GM11168 (cell line): ENCODE data around the gene CGB7.
"Not testable (repeated sequence)": the region's sequence is repeated elsewhere in the genome, so short reads cannot be mapped to it uniquely, and the experiment has no call there.

Experiments
- in situ Hi-C: fragments of 300-500 bp; cut with MboI; formaldehyde crosslinking; loops from one replicate; pipeline ENCODE4 v1.12.0; 2022; ENCODE audit warnings: low sequenced_read_pairs; ENCODE audit not compliant: unreplicated experiment

CGB7 gene

DNA sequence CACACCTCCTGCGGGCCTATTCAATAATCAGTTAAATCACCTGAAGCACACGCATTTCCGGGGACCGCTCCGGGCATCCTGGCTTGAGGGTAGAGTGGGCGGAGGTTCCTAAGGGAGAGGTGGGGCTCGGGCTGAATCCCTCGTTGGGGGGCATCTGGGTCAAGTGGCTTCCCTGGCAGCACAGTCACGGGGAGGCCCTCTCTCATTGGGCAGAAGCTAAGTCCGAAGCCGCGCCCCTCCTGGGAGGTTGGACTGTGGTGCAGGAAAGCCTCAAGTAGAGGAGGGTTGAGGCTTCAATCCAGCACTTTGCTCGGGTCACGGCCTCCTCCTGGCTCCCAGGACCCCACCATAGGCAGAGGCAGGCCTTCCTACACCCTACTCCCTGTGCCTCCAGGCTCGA is 14.0 kb downstream of the CGB7 start, which contains the start of gene CGB5:
Gene CGB5 (plus strand): TSS at position 301 of the 400 bp plus-strand sequence. CDS start 362 bp downstream, outside the sequence.
- in situ Hi-C loops = not testable (repeated sequence)

GRCh38 chr19:49042666-49043065 is 14.9 kb downstream of the CGB7 start:
- in situ Hi-C loops = not testable (repeated sequence)

GRCh38 chr19:49042177-49042576 is 15.4 kb downstream of the CGB7 start:
- in situ Hi-C loops = no loop called here

- in situ Hi-C loops = not testable (repeated sequence)
These were observed 17.8 kb downstream of the CGB7 start for GRCh38 chr19:49039736-49040135.

GRCh38 chr19:49038557-49039276 is 18.8 kb downstream of the CGB7 start:
- in situ Hi-C loops = not testable (repeated sequence)

DNA sequence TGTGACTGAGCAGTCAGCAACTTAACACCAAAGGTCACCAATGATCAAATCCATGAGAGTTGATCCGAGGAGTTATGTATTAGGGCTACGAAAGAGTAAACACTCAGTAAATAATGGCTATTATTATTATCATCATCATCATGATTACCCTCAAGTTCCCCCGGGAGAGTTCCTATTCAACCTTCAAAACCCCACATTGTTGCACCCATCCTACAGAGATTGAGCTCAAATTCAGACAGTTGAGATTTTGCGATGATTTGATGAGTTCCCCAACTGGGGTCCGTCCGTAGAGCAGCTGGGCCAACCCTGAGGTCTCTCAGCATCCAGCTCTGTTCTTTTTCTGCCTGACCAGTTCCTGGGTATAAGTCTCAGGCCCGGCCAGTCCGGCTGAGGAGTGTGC is 19.4 kb downstream of the CGB7 start:
- in situ Hi-C loops = not testable (repeated sequence)

GRCh38 chr19:49036815-49037214 is 20.7 kb downstream of the CGB7 start, which contains the start of gene CGB1:
TSS of gene CGB1 (minus strand) at chr19:49036895. CDS start at chr19:49036711, 184 bp downstream.
- in situ Hi-C loops = not testable (repeated sequence)

DNA sequence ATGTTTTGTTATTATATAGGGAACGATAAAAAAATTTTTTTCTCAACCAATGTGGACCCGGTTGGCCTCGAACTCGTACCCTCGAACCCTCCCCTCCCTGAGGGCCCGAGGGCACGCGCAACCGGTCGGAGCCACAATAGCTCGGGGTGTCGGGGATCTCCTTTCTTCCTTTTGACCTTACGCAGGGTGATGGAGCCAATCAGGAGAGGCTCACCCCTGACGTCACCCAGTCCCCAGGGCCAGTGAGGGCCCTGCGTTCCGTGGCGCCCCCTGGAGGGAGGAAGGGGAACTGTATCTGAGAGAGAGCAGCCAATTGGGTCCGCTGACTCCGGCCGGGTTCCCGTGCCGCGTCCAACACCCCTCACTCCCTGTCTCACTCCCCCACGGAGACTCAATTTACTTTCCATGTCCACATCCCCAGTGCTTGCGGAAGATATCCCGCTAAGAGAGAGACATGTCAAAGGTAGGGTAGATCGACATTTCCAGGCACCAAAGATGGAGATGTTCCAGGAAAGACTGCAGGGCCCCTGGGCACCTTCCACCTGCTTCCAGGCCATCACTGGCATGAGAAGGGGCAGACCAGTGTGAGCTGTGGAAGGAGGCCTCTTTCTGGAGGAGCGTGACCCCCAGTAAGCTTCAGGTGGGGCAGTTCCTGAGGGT is 25.8 kb downstream of the CGB7 start, which contains the start of gene CGB2:
Gene CGB2 (plus strand): TSS at position 249 of the 660 bp plus-strand sequence. CDS start 206 bp downstream, at position 455.
- in situ Hi-C loops = not testable (repeated sequence)

DNA sequence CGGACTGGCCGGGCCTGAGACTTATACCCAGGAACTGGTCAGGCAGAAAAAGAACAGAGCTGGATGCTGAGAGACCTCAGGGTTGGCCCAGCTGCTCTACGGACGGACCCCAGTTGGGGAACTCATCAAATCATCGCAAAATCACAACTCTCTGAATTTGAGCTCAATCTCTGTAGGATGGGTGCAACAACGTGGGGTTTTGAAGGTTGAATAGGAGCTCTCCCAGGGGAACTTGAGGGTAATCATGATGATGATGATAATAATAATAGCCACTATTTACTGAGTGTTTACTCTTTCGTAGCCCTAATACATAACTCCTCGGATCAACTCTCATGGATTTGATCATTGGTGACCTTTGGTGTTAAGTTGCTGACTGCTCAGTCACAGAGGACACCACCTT is 27.2 kb downstream of the CGB7 start:
- in situ Hi-C loops = not testable (repeated sequence)

GRCh38 chr19:49029749-49030148 is 27.8 kb downstream of the CGB7 start:
- in situ Hi-C loops = not testable (repeated sequence)

DNA sequence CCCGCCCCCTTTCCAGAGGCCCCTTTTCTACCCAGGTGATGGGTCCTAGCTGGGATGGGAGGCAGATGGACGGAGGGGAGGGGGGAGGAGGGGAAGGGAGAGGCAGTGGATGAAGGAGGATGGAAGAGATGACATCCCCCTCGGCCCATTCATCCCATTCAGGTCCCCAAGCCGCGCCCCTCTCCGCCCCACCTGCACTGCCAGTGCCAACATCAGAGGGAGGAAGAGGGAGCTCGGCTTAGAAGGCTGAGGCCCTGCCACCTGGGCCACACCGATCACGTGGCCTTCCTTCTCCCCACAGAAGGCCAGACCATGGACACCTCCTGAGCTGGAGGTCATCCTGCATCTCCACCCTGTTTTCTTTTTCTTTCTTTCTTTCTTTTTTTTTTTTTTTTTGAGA is 28.9 kb downstream of the CGB7 start:
- in situ Hi-C loops = not testable (repeated sequence)

GRCh38 chr19:49025599-49025998 is 31.9 kb downstream of the CGB7 start:
- in situ Hi-C loops = not testable (repeated sequence)

- in situ Hi-C loops = not testable (repeated sequence)
These were observed 32.5 kb downstream of the CGB7 start for GRCh38 chr19:49025088-49025487.

GRCh38 chr19:49024233-49024632 is 33.3 kb downstream of the CGB7 start, which contains the start of gene CGB3:
TSS of gene CGB3 (minus strand) at chr19:49024333. CDS start at chr19:49023971, 362 bp downstream.
- in situ Hi-C loops = not testable (repeated sequence)

GRCh38 chr19:49022116-49022515 is 35.4 kb downstream of the CGB7 start:
- in situ Hi-C loops = no loop called here

- in situ Hi-C loops = no loop called here
These were observed 36.3 kb downstream of the CGB7 start for GRCh38 chr19:49020931-49021895.

GRCh38 chr19:49020342-49020741 is 37.2 kb downstream of the CGB7 start:
- in situ Hi-C loops = no loop called here

DNA sequence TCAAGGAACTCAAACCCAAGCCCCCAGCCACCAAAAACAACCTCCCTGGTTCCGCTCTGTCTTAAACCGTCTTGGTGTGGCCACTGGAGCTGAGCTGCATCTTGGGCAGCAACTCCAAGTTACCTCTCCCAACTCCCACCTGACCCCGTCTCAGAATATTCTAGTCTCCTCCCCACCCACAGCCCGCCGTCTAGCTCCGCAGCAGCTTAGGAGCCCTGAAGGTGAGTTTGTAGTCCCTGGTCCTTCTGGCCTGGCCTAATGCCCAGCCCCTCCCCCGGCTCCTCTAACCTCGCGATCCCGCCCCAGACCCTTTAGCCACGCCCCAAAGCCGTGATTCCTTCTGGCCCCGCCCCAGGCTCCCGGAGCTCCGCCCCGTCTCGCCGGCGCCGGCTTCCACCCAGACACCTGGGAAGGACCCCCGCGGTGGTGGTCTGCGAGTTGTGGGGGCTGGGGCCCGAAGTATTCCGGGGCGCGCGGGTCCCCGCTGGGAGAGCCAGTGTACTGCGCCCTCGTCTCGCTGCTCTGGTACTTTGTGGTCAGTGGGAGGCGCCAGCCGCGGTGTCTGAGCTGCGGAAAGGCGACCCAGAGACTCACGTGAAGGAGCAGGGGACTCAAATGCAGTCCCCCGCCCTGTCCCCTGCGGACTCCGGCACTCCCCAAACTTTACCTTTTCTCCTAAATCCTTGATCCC is 38.2 kb downstream of the CGB7 start:
- in situ Hi-C loops = no loop called here

DNA sequence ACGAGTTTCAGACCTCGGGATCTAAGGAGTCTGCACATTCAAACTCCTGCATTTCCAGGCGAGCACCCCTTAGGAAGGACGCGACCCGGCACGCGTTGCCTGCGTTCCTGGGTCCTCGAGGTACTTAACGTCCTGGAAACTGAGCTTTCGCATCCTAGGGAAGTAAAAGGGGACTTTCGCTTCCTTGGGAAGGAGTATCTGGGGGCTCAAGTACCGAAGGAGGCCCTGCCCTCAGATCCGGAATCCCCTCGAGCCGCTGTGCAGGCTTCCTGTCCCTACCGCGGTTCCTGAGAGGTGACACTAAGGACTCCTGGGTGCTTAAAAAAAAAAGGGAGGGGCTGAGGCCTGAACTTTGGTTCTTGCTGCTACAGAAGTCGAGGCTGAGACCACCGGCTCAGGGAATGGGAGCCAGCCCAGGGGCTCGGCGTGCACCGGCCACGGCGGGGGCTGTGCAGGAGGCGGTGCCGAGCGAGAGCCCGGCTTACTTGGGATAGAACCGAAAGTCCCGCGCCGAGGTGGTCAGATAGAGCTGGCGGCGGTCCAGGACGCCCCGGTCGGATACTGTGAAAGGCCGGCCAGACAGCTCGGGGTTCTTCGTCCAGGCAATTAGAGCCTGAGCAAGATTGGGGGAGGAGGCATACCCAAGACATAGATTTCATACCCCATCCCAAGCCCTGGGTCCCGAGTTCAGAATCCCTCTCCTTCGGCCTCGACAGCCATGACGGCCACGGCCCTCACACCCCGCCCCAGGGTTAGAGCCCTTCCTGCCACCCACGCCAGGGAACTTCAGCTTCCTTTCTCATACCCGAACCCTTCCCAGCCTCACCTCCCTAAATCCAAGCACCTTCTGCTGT is 38.9 kb downstream of the CGB7 start:
- in situ Hi-C loops = not testable (repeated sequence)
